ENCODE measurements around the gene C8G. TPM values are rescaled to one million over a fixed set of nuclear protein-coding genes. Genes with fewer than 3 reads are reported as not detected.

C8G gene
- total RNA-seq, 4 donors from 2014 or later = 4.3 to 7.9 (median 6.4) TPM; not detected in 1

GRCh38 chr9:136995772-136996311, 50.8 kb downstream of the C8G start:
- H3K4me3 ChIP-seq = peak overlapping the region in 2 of 4 donors; percentile 18 to 19
- H3K27me3 ChIP-seq = peaks cover 24% of the 10 kb centered on the region
- no peaks in the 10 kb centered on the region for H3K36me3 ChIP-seq
- H3K4me1 ChIP-seq = peaks cover 30 to 64% (median 49%) of the 10 kb centered on the region in 4 donors
- DNase-seq = no peak
- no peak for TF ChIP-seq EP300 (IDR thresholded peaks at IDR 0.05; ENCODE audit: low read depth)
- TF ChIP-seq CTCF (IDR thresholded peaks at IDR 0.05) = no peak
- TF ChIP-seq POLR2AphosphoS5 (IDR thresholded peaks at IDR 0.05) = no peak
- no peak for TF ChIP-seq POLR2A (IDR thresholded peaks at IDR 0.05)
- intact Hi-C loops (cut with DNase I; ENCODE audit: low total_unique reads) (no loop called here), in situ Hi-C loops (cut with MboI; ENCODE audit: low pct_ligation_motif_present in 1 of 4, low pct_unique_long_range_greater_than_20kb in 1 of 4, low sequenced_read_pairs in 3 of 4) (no loop called here)
- peak overlapping the region; percentile 7 to 60 (median 52) for H3K27ac ChIP-seq
- 11% methylated on average over 3 of the region's 12 CpGs; no CpG with 5 or more reads in 1 of the 2 donors for WGBS, 2 donors (ENCODE audit: low coverage in 1 of 2)
- no peaks in the 10 kb centered on the region for H3K9me3 ChIP-seq

Other genes starting within 250 kb of the C8G start
- 10 to 100 TPM in 1 of 4 donors, 1 to 10 TPM in 3; 3.5 to 12.3 (median 3.9) TPM for gene DIPK1B, start 232.7 kb upstream of the C8G start, total RNA-seq
- gene LCN10, start 202.3 kb upstream of the C8G start, total RNA-seq = 10 to 100 TPM in 1 of 4 donors, 1 to 10 TPM in 2, under 1 TPM in 1; 0.96 to 33.6 (median 3.3) TPM
- gene LCN6, start 196.7 kb upstream of the C8G start, total RNA-seq = 1 to 10 TPM in 2 of 4 donors, not detected in 2; 1.1 to 2.9 TPM
- gene LCN8, start 187.0 kb upstream of the C8G start, total RNA-seq = not detected
- 10 to 100 TPM in 1 of 4 donors, 1 to 10 TPM in 1, not detected in 2; 6.4 to 11.9 TPM for gene LCN15, start 180.7 kb upstream of the C8G start, total RNA-seq
- 100 to 1,000 TPM; 179 to 392 (median 224) TPM for gene TMEM141, start 153.9 kb upstream of the C8G start, total RNA-seq
- 100 to 1,000 TPM in 1 of 4 donors, 10 to 100 TPM in 3; 25.2 to 161 (median 63.5) TPM for gene CCDC183, start 148.9 kb upstream of the C8G start, total RNA-seq
- gene RABL6, start 137.3 kb upstream of the C8G start, total RNA-seq = 100 to 1,000 TPM in 3 of 4 donors, 10 to 100 TPM in 1; 71.3 to 227 (median 160) TPM
- gene AJM1, start 102.8 kb upstream of the C8G start, total RNA-seq = 10 to 100 TPM in 3 of 4 donors, 1 to 10 TPM in 1; 9.8 to 26.5 (median 17.0) TPM
- 100 to 1,000 TPM in 2 of 4 donors, 10 to 100 TPM in 2; 69.7 to 134 (median 107) TPM for gene PHPT1, start 95.8 kb upstream of the C8G start, total RNA-seq
- 10 to 100 TPM; 11.4 to 52.5 (median 23.2) TPM for gene MAMDC4, start 92.9 kb upstream of the C8G start, total RNA-seq
- 100 to 1,000 TPM; 353 to 618 (median 555) TPM for gene EDF1, start 78.9 kb upstream of the C8G start, total RNA-seq
- 10 to 100 TPM; 12.5 to 60.6 (median 13.8) TPM for gene TRAF2, start 58.7 kb upstream of the C8G start, total RNA-seq
- gene FBXW5, start 505 bp upstream of the C8G start, total RNA-seq = 100 to 1,000 TPM; 294 to 820 (median 446) TPM
- 10 to 100 TPM in 1 of 4 donors, 1 to 10 TPM in 3; 1.2 to 52.7 (median 5.5) TPM for gene LCN12, start 7.0 kb downstream of the C8G start, total RNA-seq
- gene PTGDS, start 32.3 kb downstream of the C8G start, total RNA-seq = 10 to 100 TPM in 3 of 4 donors, 1 to 10 TPM in 1; 6.8 to 59.1 (median 17.8) TPM
- gene LCNL1, start 37.8 kb downstream of the C8G start, total RNA-seq = under 1 TPM in 2 of 4 donors, not detected in 2; 0.27 to 0.75 TPM
- 10 to 100 TPM; 49.3 to 85.2 (median 66.0) TPM for gene PAXX, start 47.2 kb downstream of the C8G start, total RNA-seq
- 1 to 10 TPM in 2 of 4 donors, not detected in 2; 2.5 to 3.8 TPM for gene CLIC3, start 51.3 kb downstream of the C8G start, total RNA-seq
- 100 to 1,000 TPM in 2 of 4 donors, 10 to 100 TPM in 2; 51.1 to 204 (median 96.5) TPM for gene ABCA2, start 83.0 kb downstream of the C8G start, total RNA-seq
- not detected for gene FUT7, start 86.8 kb downstream of the C8G start, total RNA-seq
- gene NPDC1, start 100.9 kb downstream of the C8G start, total RNA-seq = 100 to 1,000 TPM in 2 of 4 donors, 10 to 100 TPM in 2; 58.0 to 972 (median 274) TPM
- gene ENTPD2, start 108.8 kb downstream of the C8G start, total RNA-seq = 10 to 100 TPM in 3 of 4 donors, 1 to 10 TPM in 1; 3.6 to 17.1 (median 14.1) TPM
- gene SAPCD2, start 125.3 kb downstream of the C8G start, total RNA-seq = 10 to 100 TPM in 1 of 4 donors, 1 to 10 TPM in 2, under 1 TPM in 1; 0.37 to 37.2 (median 3.3) TPM
- 10 to 100 TPM in 2 of 4 donors, 1 to 10 TPM in 2; 6.4 to 28.8 (median 11.7) TPM for gene UAP1L1, start 132.3 kb downstream of the C8G start, total RNA-seq
- gene MAN1B1, start 141.7 kb downstream of the C8G start, total RNA-seq = 100 to 1,000 TPM in 1 of 4 donors, 10 to 100 TPM in 3; 56.5 to 106 (median 70.0) TPM
- gene DPP7, start 169.5 kb downstream of the C8G start, total RNA-seq = 100 to 1,000 TPM in 2 of 4 donors, 10 to 100 TPM in 2; 54.2 to 141 (median 103) TPM
- gene GRIN1, start 193.9 kb downstream of the C8G start, total RNA-seq = under 1 TPM in 1 of 4 donors, not detected in 3; 0.14 TPM
- gene LRRC26, start 224.8 kb downstream of the C8G start, total RNA-seq = 100 to 1,000 TPM in 1 of 4 donors, 10 to 100 TPM in 3; 31.8 to 437 (median 64.8) TPM
- gene TMEM210, start 226.8 kb downstream of the C8G start, total RNA-seq = not detected
- 100 to 1,000 TPM in 2 of 4 donors, 10 to 100 TPM in 2; 37.0 to 176 (median 70.3) TPM for gene ANAPC2, start 243.3 kb downstream of the C8G start, total RNA-seq
- 100 to 1,000 TPM in 2 of 4 donors, 10 to 100 TPM in 2; 93.5 to 104 (median 99.8) TPM for gene SSNA1, start 243.4 kb downstream of the C8G start, total RNA-seq

Data from transverse colon (tissue), 4 donors.